Mesenchymal stem cell (in vitro differentiated cells and primary cell): Measurements from ENCODE around the gene GRAP2.
A peak's percentile ranks its signal among the peaks of the same experiment; 100 is the strongest.

ENCODE experiments used
- DNase-seq: peaks from one replicate; pipeline ENCODE4 v3.0.0-alpha.2; 2013
- H2AFZ ChIP-seq: one replicate; pipeline ENCODE4 v1.6.1; 2013; ENCODE audit warnings: low read depth, mild to moderate bottlenecking, control low read depth, inconsistent platforms, low read length, moderate library complexity
- H2AK5ac ChIP-seq: 2 replicates; pipeline ENCODE4 v1.6.1; 2013; ENCODE audit warnings: low read length, moderate library complexity, mild to moderate bottlenecking, inconsistent platforms; ENCODE audit not compliant: severe bottlenecking
- H2BK120ac ChIP-seq: one replicate; pipeline ENCODE4 v1.6.1; 2013; ENCODE audit warnings: low read depth, mild to moderate bottlenecking, inconsistent platforms, low read length, moderate library complexity
- H2BK12ac ChIP-seq, 2 experiments: one replicate each; pipeline ENCODE4 v1.6.1; 2013; ENCODE audit warnings: inconsistent platforms in 2 of 2, low read length in 2 of 2, mild to moderate bottlenecking in 2 of 2, moderate library complexity in 2 of 2, control low read depth in 1 of 2
- H2BK15ac ChIP-seq: one replicate; pipeline ENCODE4 v1.6.1; 2013; ENCODE audit warnings: mild to moderate bottlenecking, low read depth, inconsistent platforms; ENCODE audit not compliant: poor library complexity, severe bottlenecking
- H2BK5ac ChIP-seq: 2 replicates; pipeline ENCODE4 v1.6.1; 2013; ENCODE audit warnings: low read depth, mild to moderate bottlenecking, low read length, control low read depth, inconsistent platforms; ENCODE audit not compliant: poor library complexity, severe bottlenecking
- H3K14ac ChIP-seq, 2 experiments: one replicate each; pipeline ENCODE4 v1.6.1; 2013; ENCODE audit warnings: inconsistent platforms in 2 of 2, low read length in 2 of 2, control low read depth in 1 of 2, mild to moderate bottlenecking in 1 of 2, moderate library complexity in 1 of 2
- H3K18ac ChIP-seq, 2 experiments: one replicate each; pipeline ENCODE4 v1.6.1; 2013; ENCODE audit warnings: inconsistent platforms in 2 of 2, low read length in 2 of 2, control low read depth in 1 of 2, low read depth in 1 of 2, mild to moderate bottlenecking in 1 of 2
- H3K23ac ChIP-seq, 2 experiments: one replicate each; pipeline ENCODE4 v1.6.1; 2013; ENCODE audit warnings: inconsistent platforms in 2 of 2, low read length in 2 of 2, mild to moderate bottlenecking in 2 of 2, moderate library complexity in 2 of 2, control low read depth in 1 of 2
- H3K27ac ChIP-seq: 2 replicates; pipeline ENCODE4 v1.5.1; 2013; ENCODE audit warnings: mild to moderate bottlenecking, moderate library complexity, low read length, control low read depth, inconsistent platforms; ENCODE audit not compliant: poor library complexity, severe bottlenecking
- H3K27me3 ChIP-seq, 2 experiments: 2 replicates each; pipeline versions ENCODE4 v1.6.1 to v1.7.0; 2013; ENCODE audit warnings: low read length in 2 of 2, mild to moderate bottlenecking in 2 of 2, moderate library complexity in 2 of 2, control low read depth in 1 of 2, inconsistent platforms in 1 of 2; ENCODE audit not compliant: control insufficient read depth in 1 of 2, insufficient read depth in 1 of 2
- H3K36me3 ChIP-seq, 2 experiments: 2 replicates each; pipeline versions ENCODE4 v1.6.1 to v1.7.0; 2013; ENCODE audit warnings: low read length in 2 of 2, control low read depth in 1 of 2, inconsistent platforms in 1 of 2, low read depth in 1 of 2, mild to moderate bottlenecking in 1 of 2; ENCODE audit not compliant: insufficient read depth in 2 of 2, control insufficient read depth in 1 of 2
- H3K4ac ChIP-seq, 2 experiments: one replicate each; pipeline ENCODE4 v1.6.1; 2013; ENCODE audit warnings: inconsistent platforms in 2 of 2, low read length in 2 of 2, mild to moderate bottlenecking in 2 of 2, moderate library complexity in 2 of 2, control low read depth in 1 of 2, low read depth in 1 of 2
- H3K4me1 ChIP-seq: 2 replicates; pipeline ENCODE4 v1.6.1; 2013; ENCODE audit warnings: low read depth, low read length, control low read depth; ENCODE audit not compliant: control insufficient read depth, insufficient read depth
- H3K4me2 ChIP-seq: 2 replicates; pipeline ENCODE4 v1.6.1; 2013; ENCODE audit warnings: low read length, mild to moderate bottlenecking, inconsistent platforms; ENCODE audit not compliant: poor library complexity, severe bottlenecking
- H3K4me3 ChIP-seq, 2 experiments: 2 replicates each; pipeline versions ENCODE4 v1.5.1 to v1.7.0; 2013; ENCODE audit warnings: low read length in 2 of 2, mild to moderate bottlenecking in 2 of 2, control low read depth in 1 of 2, low read depth in 1 of 2; ENCODE audit not compliant: insufficient read depth in 1 of 2
- H3K79me1 ChIP-seq: replicated peaks from 2 replicates; pipeline ENCODE4 v1.6.1; 2013; ENCODE audit warnings: mild to moderate bottlenecking, control low read depth, low read length, inconsistent platforms; ENCODE audit not compliant: poor library complexity, severe bottlenecking
- H3K9ac ChIP-seq: 2 replicates; pipeline ENCODE4 v1.7.0; 2013; ENCODE audit warnings: mild to moderate bottlenecking, low read length, moderate library complexity
- H3K9me3 ChIP-seq: 2 replicates; pipeline ENCODE4 v1.7.0; 2013; ENCODE audit warnings: mild to moderate bottlenecking, low read length; ENCODE audit not compliant: control insufficient read depth
- H4K8ac ChIP-seq: one replicate; pipeline ENCODE4 v1.6.1; 2013; ENCODE audit warnings: inconsistent platforms, mild to moderate bottlenecking, low read length, moderate library complexity
- H4K91ac ChIP-seq: one replicate; pipeline ENCODE4 v1.6.1; 2013; ENCODE audit warnings: mild to moderate bottlenecking, low read length, inconsistent platforms
- WGBS: methylation state at CpG from one replicate; pipeline ENCODE4 v1.1.7; 2013; ENCODE audit warnings: mixed read lengths; 5-methylcytosine and 5-hydroxymethylcytosine counted together

GRAP2 gene

DNA sequence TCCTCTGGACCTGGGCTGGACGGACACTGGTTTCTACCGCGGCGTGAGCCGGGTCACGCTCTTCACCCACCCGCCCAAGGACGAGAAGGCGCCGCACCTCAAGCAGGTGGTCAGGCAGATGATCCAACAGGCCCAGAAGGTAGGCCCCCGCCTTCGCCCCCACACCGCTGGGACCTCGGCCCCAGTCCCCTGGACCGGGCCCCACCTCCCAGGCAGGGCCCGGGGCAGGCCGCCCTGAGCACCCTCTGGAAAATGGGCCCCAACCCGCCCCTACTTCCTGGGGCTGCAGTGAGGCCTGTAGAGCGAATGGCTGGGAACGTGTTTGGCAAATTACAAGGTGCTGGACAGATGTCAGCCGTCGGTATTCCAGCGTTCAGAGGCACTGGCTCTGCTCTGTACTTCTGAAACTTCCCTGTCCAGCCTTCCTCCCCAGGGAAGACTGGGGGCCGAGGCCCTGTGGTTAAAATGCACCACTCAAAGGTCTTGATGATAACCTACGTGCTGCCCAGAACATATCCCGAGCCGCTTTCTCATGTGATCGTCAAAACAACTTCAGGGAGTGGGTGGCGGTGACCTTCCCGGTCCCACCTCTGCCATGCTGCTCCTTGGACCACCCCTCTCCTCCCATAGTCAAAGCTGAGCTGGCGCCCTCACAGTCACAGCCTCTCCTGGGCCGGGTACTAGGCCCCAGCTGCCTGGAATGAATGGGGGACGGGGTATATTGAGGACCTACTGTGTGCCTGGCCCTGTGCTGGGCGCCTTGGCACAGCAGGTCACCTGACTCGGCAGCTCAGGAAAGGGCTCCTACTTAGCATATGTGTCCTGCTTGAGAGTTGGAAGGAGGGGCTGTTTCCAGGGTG lies 94.7 kb downstream of the GRAP2 start:
- Histone ChIP-seq H3K9ac (no peak overlapping the region), H3K4me1 (peaks cover 34% of the 10 kb centered on the region), H3K4me2 (no peak overlapping the region), H3K27me3 (peaks cover 4 to 73% of the 10 kb centered on the region in 2 experiments), H2AFZ (no peak overlapping the region), H3K4me3 (no peak overlapping the region), H4K8ac (no peak overlapping the region), H3K14ac (peak overlapping the region in 1 of 2 experiments; percentile 36), H3K79me1 (no peaks in the 10 kb centered on the region), H3K27ac (no peak overlapping the region), H3K36me3 (peaks cover 0 to 3% of the 10 kb centered on the region in 2 experiments), H2BK12ac (peak overlapping the region in 1 of 2 experiments; percentile 43), H2AK5ac (no peak overlapping the region), H3K18ac (no peak overlapping the region), H2BK15ac (no peak overlapping the region), H3K4ac (no peak overlapping the region), H2BK120ac (no peak overlapping the region), H2BK5ac (no peak overlapping the region), H3K9me3 (no peaks in the 10 kb centered on the region), H3K23ac (no peak overlapping the region), H4K91ac (no peak overlapping the region)
- no peak for DNase-seq
- WGBS, result 60% methylated on average over 35 of the region's 35 CpGs

- no peak overlapping the region for H3K9ac ChIP-seq
- H2BK15ac ChIP-seq, result no peak overlapping the region
- H3K23ac ChIP-seq, result no peak overlapping the region
- no peak overlapping the region for H4K91ac ChIP-seq
- no peak overlapping the region for H4K8ac ChIP-seq
- H3K9me3 ChIP-seq, result no peaks in the 10 kb centered on the region
- DNase-seq, result peak; percentile 21
- H2BK5ac ChIP-seq, result no peak overlapping the region
- H3K4ac ChIP-seq, result no peak overlapping the region
- no peak overlapping the region for H2AFZ ChIP-seq
- WGBS, result 75% methylated on average over 1 of the region's 3 CpGs
- H3K14ac ChIP-seq, result no peak overlapping the region
- H3K18ac ChIP-seq, result no peak overlapping the region
- H2BK12ac ChIP-seq, result no peak overlapping the region
- H3K4me2 ChIP-seq, result no peak overlapping the region
- H3K36me3 ChIP-seq, result peaks cover 0 to 3% of the 10 kb centered on the region in 2 experiments
- H2AK5ac ChIP-seq, result no peak overlapping the region
- no peak overlapping the region for H2BK120ac ChIP-seq
- no peak overlapping the region for H3K27ac ChIP-seq
- peaks cover 4 to 83% of the 10 kb centered on the region in 2 experiments for H3K27me3 ChIP-seq
- peaks cover 33% of the 10 kb centered on the region for H3K4me1 ChIP-seq
- H3K4me3 ChIP-seq, result no peak overlapping the region
- no peaks in the 10 kb centered on the region for H3K79me1 ChIP-seq
Measured at GRCh38 chr22:39996732-39997131, 95.8 kb downstream of the GRAP2 start.

DNA sequence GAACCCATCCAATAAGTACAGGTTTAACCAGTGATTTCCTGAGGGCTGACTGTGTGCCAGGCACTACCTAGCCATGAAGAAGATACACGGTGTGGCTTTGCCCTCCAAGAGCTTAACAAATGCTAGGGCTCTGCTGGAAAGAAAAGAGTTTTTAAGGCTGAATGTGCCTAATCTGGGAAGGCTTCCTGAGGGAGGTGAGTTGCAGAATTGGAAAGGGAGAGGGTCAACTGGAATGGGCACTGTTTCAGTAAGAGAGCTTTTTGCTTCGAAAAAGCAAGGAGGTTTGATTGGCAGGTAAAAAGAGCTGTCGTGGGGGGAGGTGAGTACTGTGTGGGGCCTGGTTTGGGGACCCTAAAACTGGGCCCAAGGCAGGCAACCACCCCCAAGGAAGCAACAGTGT lies 96.5 kb downstream of the GRAP2 start:
- H3K9me3 ChIP-seq, result no peaks in the 10 kb centered on the region
- peaks cover 4 to 87% of the 10 kb centered on the region in 2 experiments for H3K27me3 ChIP-seq
- H3K9ac ChIP-seq, result no peak overlapping the region
- no peak for DNase-seq
- peaks cover 33% of the 10 kb centered on the region for H3K4me1 ChIP-seq
- no peak overlapping the region for H2BK5ac ChIP-seq
- H4K8ac ChIP-seq, result no peak overlapping the region
- H2AK5ac ChIP-seq, result no peak overlapping the region
- no peak overlapping the region for H3K4ac ChIP-seq
- H3K27ac ChIP-seq, result no peak overlapping the region
- H3K18ac ChIP-seq, result no peak overlapping the region
- no peak overlapping the region for H3K4me3 ChIP-seq
- H3K14ac ChIP-seq, result no peak overlapping the region
- no peak overlapping the region for H3K23ac ChIP-seq
- H4K91ac ChIP-seq, result no peak overlapping the region
- no peak overlapping the region for H2AFZ ChIP-seq
- H3K4me2 ChIP-seq, result no peak overlapping the region
- no peak overlapping the region for H2BK15ac ChIP-seq
- H2BK12ac ChIP-seq, result no peak overlapping the region
- H2BK120ac ChIP-seq, result no peak overlapping the region
- H3K36me3 ChIP-seq, result peaks cover 0 to 3% of the 10 kb centered on the region in 2 experiments
- 98% methylated on average over 3 of the region's 3 CpGs for WGBS
- H3K79me1 ChIP-seq, result no peaks in the 10 kb centered on the region

GRCh38 chr22:39997939-39998726 lies 97.2 kb downstream of the GRAP2 start:
- peak; percentile 77 for DNase-seq
- Histone ChIP-seq H3K4ac (no peak overlapping the region), H2BK120ac (peak overlapping the region; percentile 19), H4K8ac (no peak overlapping the region), H2BK12ac (no peak overlapping the region), H3K79me1 (no peaks in the 10 kb centered on the region), H3K36me3 (peaks cover 0 to 3% of the 10 kb centered on the region in 2 experiments), H3K23ac (no peak overlapping the region), H2AK5ac (no peak overlapping the region), H3K4me2 (no peak overlapping the region), H3K4me3 (no peak overlapping the region), H3K18ac (no peak overlapping the region), H4K91ac (no peak overlapping the region), H2AFZ (no peak overlapping the region), H3K4me1 (peaks cover 34% of the 10 kb centered on the region), H3K27me3 (peaks cover 4 to 88% of the 10 kb centered on the region in 2 experiments), H3K14ac (no peak overlapping the region), H3K9ac (no peak overlapping the region), H2BK5ac (no peak overlapping the region), H3K27ac (no peak overlapping the region), H2BK15ac (no peak overlapping the region), H3K9me3 (no peaks in the 10 kb centered on the region)
- 41% methylated on average over 6 of the region's 11 CpGs for WGBS
